ENCODE data around the gene ZNF84. TPM values are rescaled to one million over a fixed set of nuclear protein-coding genes. Genes with fewer than 3 reads are reported as not detected.
A peak's percentile ranks its signal among the peaks of the same experiment; 100 is the strongest.

The ZNF84 gene
- total RNA-seq, 1 experiment from 2014 or later, result 28.3 TPM

DNA sequence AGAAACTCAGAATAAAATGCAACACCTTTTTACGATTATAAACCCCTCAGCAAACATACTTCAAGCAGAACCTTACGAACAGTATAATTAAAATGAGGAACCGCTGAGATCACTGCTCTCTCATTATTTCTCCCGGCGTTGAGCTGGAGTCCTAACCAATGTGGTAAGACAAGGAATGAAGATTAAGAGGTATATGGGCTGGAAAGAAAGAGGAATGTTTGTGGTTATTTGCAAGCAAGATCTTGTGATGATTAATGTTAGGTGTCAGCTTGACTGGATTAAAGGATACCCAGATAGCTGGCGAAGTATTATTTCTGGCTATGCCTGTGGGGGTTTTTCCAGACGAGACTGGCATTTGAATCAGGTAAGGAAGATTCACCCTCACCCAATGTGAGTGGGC lies 10.3 kb upstream of the ZNF84 start (continued):
- TF ChIP-seq, protein P1, sequence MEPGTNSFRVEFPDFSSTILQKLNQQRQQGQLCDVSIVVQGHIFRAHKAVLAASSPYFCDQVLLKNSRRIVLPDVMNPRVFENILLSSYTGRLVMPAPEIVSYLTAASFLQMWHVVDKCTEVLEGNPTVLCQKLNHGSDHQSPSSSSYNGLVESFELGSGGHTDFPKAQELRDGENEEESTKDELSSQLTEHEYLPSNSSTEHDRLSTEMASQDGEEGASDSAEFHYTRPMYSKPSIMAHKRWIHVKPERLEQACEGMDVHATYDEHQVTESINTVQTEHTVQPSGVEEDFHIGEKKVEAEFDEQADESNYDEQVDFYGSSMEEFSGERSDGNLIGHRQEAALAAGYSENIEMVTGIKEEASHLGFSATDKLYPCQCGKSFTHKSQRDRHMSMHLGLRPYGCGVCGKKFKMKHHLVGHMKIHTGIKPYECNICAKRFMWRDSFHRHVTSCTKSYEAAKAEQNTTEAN (CRISPR knock-in tag; IDR thresholded peaks at IDR 0.05), result no peak
- TF ChIP-seq GABPB1 (CRISPR knock-in tag; IDR thresholded peaks at IDR 0.05) (no peak), MYBL2 (CRISPR knock-in tag; IDR thresholded peaks at IDR 0.05) (no peak), JAZF1 (CRISPR knock-in tag; IDR thresholded peaks at IDR 0.05) (no peak), RELA (CRISPR knock-in tag; IDR thresholded peaks at IDR 0.05; ENCODE audit: borderline replicate concordance) (no peak)

DNA sequence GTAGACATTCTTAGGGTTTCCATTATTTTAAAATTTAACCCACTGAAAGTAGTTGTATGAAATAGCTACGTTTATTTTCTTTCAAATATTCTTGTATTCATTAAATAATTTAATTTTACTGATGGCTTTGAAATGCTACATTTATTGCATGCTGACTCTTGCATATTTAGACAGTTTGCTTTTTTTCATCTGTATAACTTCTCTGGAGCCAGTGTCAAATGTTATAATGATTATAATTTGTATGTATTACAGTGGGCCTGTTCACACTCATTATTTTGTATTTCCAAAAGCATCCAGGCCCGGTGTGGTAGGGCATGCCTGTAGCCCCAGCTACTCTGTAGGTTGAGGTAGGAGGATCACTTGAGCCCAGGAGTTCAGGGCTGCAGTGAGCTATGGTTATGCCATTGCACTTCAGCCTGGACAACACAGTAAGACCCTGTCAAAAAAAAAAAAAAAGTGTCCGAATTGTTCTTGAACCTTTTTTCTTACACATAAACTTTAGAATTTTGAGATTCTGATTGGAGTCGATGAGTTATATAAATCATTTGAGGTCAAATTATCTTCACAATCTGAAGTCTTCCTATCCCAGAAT lies 905 bp downstream of the ZNF84 start:
- H3K9me3 Mint-ChIP-seq, result peaks cover 46% of the 10 kb centered on the region
- H3K27ac Mint-ChIP-seq, result no peak overlapping the region; the same call in 1 of the 2 replicates

DNA sequence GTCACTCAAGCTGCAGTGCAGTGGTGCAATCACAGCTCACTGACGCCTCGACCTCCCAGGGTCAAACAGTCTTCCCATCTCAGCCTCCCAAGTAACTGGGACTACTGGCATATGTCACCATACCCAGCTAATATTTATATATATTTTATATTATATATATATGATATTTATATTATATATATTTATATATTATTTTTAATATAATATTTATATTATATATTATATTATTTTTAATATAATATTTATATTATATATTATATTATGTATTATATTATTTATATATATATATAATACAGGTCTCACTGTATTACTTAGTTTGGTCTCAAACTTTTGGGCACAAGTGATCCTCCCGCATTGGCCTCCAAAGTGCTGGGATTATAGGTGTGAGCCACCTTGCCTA lies 9.4 kb downstream of the ZNF84 start:
- Mint-ChIP-seq H3K9me3 (peaks cover 88% of the 10 kb centered on the region), H3K27ac (no peak overlapping the region), H3K36me3 (peaks cover 97% of the 10 kb centered on the region), H3K4me1 (no peaks in the 10 kb centered on the region), H3K27me3 (ENCODE audit: low read depth) (peaks cover 3% of the 10 kb centered on the region), H3K4me3 (no peak overlapping the region)
- ChIA-PET CTCF (no interaction called here), POLR2A (interaction anchor here (0.6 kb wide), 1 partner anchor 121 kb away, joined by 3 read pairs; no protein-coding TSS in a partner anchor)
- TF ChIP-seq ZNF396 (CRISPR knock-in tag; IDR thresholded peaks at IDR 0.05; ENCODE audit: borderline replicate concordance) (no peak), ZNF219 (CRISPR knock-in tag; IDR thresholded peaks at IDR 0.05; ENCODE audit: borderline replicate concordance) (no peak), ZNF416 (CRISPR knock-in tag; IDR thresholded peaks at IDR 0.05) (no peak), CBFB (CRISPR knock-in tag; IDR thresholded peaks at IDR 0.05; ENCODE audit: low read depth) (no peak), NFYB (CRISPR knock-in tag; conservative IDR thresholded peaks at IDR 0.05; ENCODE audit: low read depth) (no peak), HMGA2 (CRISPR knock-in tag; IDR thresholded peaks at IDR 0.05) (peak; percentile 96)
- TF ChIP-seq, protein P2, sequence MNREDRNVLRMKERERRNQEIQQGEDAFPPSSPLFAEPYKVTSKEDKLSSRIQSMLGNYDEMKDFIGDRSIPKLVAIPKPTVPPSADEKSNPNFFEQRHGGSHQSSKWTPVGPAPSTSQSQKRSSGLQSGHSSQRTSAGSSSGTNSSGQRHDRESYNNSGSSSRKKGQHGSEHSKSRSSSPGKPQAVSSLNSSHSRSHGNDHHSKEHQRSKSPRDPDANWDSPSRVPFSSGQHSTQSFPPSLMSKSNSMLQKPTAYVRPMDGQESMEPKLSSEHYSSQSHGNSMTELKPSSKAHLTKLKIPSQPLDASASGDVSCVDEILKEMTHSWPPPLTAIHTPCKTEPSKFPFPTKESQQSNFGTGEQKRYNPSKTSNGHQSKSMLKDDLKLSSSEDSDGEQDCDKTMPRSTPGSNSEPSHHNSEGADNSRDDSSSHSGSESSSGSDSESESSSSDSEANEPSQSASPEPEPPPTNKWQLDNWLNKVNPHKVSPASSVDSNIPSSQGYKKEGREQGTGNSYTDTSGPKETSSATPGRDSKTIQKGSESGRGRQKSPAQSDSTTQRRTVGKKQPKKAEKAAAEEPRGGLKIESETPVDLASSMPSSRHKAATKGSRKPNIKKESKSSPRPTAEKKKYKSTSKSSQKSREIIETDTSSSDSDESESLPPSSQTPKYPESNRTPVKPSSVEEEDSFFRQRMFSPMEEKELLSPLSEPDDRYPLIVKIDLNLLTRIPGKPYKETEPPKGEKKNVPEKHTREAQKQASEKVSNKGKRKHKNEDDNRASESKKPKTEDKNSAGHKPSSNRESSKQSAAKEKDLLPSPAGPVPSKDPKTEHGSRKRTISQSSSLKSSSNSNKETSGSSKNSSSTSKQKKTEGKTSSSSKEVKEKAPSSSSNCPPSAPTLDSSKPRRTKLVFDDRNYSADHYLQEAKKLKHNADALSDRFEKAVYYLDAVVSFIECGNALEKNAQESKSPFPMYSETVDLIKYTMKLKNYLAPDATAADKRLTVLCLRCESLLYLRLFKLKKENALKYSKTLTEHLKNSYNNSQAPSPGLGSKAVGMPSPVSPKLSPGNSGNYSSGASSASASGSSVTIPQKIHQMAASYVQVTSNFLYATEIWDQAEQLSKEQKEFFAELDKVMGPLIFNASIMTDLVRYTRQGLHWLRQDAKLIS (CRISPR knock-in tag; IDR thresholded peaks at IDR 0.05; ENCODE audit: borderline replicate concordance), result no peak
- TF ChIP-seq, protein P1 (CRISPR knock-in tag; IDR thresholded peaks at IDR 0.05), result no peak
- no peak for ATAC-seq
- DNase-seq (ENCODE audit: low spot score), result no peak

More for the DNA sequence above, 905 bp downstream of the ZNF84 start:
- DNase-seq (ENCODE audit: low spot score) (no peak), ATAC-seq (no peak)
- H3K36me3 Mint-ChIP-seq, result peaks cover 41% of the 10 kb centered on the region
- CTCF ChIA-PET, result interaction anchor here (0.5 to 1.1 kb wide), 3 partner anchors 22 to 143 kb away, joined by 3 to 5 read pairs (median 3); partner anchors contain the start of gene ZNF268
- peak overlapping the region; percentile 92 for H3K4me3 Mint-ChIP-seq
- TF ChIP-seq ZNF232 (CRISPR knock-in tag; IDR thresholded peaks at IDR 0.05) (no peak), ZNF121 (CRISPR knock-in tag; IDR thresholded peaks at IDR 0.05) (peak; percentile 71; the same call in 1 of the 2 replicates)
- POLR2A ChIA-PET, result interaction anchor here (1.3 to 1.6 kb wide), 2 partner anchors 42 to 51 kb away, joined by 3 to 4 read pairs; no protein-coding TSS in a partner anchor
- H3K27me3 Mint-ChIP-seq (ENCODE audit: low read depth), result peaks cover 17% of the 10 kb centered on the region
- no peaks in the 10 kb centered on the region for H3K4me1 Mint-ChIP-seq

DNA sequence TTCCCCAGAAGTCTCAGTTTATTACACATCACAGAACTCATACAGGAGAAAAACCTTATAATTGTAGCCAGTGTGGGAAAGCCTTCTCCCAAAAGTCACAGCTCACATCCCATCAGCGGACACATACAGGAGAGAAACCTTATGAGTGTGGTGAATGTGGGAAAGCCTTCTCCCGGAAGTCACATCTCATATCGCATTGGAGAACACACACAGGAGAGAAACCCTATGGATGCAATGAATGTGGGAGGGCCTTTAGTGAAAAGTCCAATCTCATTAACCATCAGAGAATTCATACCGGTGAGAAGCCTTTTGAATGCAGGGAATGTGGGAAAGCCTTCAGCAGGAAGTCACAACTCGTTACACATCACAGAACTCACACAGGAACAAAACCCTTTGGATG lies 20.1 kb downstream of the ZNF84 start:
- Mint-ChIP-seq H3K27me3 (ENCODE audit: low read depth) (peaks cover 31% of the 10 kb centered on the region), H3K9me3 (peaks cover 87% of the 10 kb centered on the region), H3K4me1 (no peaks in the 10 kb centered on the region), H3K36me3 (peaks cover 97% of the 10 kb centered on the region), H3K4me3 (no peak overlapping the region), H3K27ac (no peak overlapping the region)
- POLR2A ChIA-PET, result no interaction called here
- DNase-seq (ENCODE audit: low spot score) (no peak), ATAC-seq (no peak)
- CTCF ChIA-PET, result no interaction called here
- TF ChIP-seq, protein P3, sequence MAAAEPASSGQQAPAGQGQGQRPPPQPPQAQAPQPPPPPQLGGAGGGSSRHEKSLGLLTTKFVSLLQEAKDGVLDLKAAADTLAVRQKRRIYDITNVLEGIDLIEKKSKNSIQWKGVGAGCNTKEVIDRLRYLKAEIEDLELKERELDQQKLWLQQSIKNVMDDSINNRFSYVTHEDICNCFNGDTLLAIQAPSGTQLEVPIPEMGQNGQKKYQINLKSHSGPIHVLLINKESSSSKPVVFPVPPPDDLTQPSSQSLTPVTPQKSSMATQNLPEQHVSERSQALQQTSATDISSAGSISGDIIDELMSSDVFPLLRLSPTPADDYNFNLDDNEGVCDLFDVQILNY (CRISPR knock-in tag; IDR thresholded peaks at IDR 0.05), result no peak
- TF ChIP-seq, protein P4, sequence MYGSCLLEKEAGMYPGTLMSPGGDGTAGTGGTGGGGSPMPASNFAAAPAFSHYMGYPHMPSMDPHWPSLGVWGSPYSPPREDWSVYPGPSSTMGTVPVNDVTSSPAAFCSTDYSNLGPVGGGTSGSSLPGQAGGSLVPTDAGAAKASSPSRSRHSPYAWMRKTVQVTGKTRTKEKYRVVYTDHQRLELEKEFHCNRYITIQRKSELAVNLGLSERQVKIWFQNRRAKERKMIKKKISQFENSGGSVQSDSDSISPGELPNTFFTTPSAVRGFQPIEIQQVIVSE (CRISPR knock-in tag; IDR thresholded peaks at IDR 0.05; ENCODE audit: borderline replicate concordance), result no peak
- TF ChIP-seq NR2C2 (CRISPR knock-in tag; IDR thresholded peaks at IDR 0.05), result no peak
- TF ChIP-seq RELA (CRISPR knock-in tag; IDR thresholded peaks at IDR 0.05; ENCODE audit: borderline replicate concordance), result no peak
- TF ChIP-seq, protein P5, sequence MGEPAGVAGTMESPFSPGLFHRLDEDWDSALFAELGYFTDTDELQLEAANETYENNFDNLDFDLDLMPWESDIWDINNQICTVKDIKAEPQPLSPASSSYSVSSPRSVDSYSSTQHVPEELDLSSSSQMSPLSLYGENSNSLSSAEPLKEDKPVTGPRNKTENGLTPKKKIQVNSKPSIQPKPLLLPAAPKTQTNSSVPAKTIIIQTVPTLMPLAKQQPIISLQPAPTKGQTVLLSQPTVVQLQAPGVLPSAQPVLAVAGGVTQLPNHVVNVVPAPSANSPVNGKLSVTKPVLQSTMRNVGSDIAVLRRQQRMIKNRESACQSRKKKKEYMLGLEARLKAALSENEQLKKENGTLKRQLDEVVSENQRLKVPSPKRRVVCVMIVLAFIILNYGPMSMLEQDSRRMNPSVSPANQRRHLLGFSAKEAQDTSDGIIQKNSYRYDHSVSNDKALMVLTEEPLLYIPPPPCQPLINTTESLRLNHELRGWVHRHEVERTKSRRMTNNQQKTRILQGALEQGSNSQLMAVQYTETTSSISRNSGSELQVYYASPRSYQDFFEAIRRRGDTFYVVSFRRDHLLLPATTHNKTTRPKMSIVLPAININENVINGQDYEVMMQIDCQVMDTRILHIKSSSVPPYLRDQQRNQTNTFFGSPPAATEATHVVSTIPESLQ (CRISPR knock-in tag; IDR thresholded peaks at IDR 0.05), result no peak
- TF ChIP-seq, protein P6, sequence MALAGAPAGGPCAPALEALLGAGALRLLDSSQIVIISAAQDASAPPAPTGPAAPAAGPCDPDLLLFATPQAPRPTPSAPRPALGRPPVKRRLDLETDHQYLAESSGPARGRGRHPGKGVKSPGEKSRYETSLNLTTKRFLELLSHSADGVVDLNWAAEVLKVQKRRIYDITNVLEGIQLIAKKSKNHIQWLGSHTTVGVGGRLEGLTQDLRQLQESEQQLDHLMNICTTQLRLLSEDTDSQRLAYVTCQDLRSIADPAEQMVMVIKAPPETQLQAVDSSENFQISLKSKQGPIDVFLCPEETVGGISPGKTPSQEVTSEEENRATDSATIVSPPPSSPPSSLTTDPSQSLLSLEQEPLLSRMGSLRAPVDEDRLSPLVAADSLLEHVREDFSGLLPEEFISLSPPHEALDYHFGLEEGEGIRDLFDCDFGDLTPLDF (CRISPR knock-in tag; IDR thresholded peaks at IDR 0.05), result no peak

All from WTC11 (cell line).